GM15510 (cell line): Measurements from ENCODE around the gene SPTLC1.

ENCODE experiments used
- POLR2A ChIP-seq: IDR thresholded peaks from 3 replicates; pipeline ENCODE4 v1.6.1; 2011; ENCODE audit warnings: borderline replicate concordance; ENCODE audit not compliant: insufficient read length; ENCODE audit errors: extremely low read depth

The SPTLC1 gene

DNA sequence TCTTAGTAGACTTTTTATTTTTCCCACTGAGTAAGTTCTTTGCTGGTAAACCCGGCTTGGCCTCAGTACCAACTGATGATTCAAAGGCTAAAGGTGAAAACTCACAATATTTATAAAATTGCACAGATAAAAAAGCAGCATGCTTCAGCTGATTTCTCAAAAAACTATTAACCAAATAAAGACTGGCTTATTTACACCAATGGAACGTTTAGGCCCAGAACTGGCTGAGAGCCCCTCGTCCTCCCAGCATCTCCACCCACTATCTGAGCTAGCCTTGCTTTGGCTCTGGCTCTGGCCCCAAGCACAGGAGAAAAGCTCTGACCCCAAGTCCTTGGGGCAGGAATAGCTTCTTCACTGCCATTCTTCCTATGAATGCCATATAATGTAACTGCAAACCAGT, 68.5 kb downstream of the SPTLC1 start:
- no peak for TF ChIP-seq POLR2A

- TF ChIP-seq POLR2A: no peak
These were observed 70.3 kb downstream of the SPTLC1 start for GRCh38 chr9:92044936-92045335.

DNA sequence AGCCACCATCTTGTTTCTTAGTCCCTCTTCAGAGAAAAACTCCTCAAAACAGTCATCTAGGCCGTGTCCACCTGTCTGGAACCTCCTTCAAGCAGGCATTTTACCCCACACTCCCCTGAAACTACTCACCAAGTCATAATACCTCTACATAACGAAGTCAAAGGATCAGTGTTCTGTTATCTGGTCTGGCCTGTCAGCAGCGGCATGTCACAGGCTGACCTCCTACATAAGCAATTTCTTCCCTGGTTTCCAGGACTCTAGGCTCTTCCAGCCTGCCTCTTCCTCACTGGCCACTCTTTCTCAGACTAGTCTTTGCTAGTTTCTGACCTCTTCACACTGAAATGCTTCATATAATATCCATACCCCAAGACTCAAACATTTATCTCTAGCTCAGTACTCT, 72.2 kb downstream of the SPTLC1 start:
- no peak for TF ChIP-seq POLR2A

- TF ChIP-seq POLR2A: no peak
These were observed 73.0 kb downstream of the SPTLC1 start for GRCh38 chr9:92042260-92042659.

DNA sequence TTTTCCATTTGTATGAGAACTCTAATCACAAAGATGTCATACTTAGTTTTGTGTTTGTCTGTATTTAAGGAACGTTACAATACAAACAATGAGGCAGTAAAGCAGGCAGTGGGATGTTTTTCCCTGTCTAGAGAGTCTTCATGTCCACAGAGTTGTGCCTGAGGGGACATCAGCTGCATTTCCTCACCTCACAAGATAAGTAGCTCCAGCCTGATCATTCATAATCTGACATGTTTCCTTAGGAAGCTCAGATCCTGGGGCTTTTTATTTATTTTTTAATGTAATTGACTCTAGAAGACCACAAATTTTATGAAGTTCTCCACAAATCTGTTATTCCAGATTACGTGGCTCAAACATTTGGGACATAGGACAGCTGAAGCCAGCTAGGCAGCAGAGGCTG, 78.5 kb downstream of the SPTLC1 start:
- no peak for TF ChIP-seq POLR2A

DNA sequence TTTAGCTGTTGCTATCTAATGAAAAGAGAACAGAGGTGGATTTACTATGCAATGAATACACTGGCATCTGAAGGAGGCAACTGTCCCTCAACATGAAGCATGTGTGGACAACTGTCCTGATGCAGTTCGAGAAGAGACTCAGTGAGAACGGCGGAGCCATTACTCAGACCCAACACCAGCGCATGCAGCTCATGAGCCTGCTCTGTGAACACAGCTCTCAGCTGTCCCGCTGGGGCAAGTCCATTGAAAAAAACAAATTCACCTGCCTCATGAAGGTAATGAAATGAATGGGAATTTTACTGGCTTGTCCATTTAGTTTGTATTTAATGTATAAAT, 78.8 kb downstream of the SPTLC1 start:
- TF ChIP-seq POLR2A: no peak

DNA sequence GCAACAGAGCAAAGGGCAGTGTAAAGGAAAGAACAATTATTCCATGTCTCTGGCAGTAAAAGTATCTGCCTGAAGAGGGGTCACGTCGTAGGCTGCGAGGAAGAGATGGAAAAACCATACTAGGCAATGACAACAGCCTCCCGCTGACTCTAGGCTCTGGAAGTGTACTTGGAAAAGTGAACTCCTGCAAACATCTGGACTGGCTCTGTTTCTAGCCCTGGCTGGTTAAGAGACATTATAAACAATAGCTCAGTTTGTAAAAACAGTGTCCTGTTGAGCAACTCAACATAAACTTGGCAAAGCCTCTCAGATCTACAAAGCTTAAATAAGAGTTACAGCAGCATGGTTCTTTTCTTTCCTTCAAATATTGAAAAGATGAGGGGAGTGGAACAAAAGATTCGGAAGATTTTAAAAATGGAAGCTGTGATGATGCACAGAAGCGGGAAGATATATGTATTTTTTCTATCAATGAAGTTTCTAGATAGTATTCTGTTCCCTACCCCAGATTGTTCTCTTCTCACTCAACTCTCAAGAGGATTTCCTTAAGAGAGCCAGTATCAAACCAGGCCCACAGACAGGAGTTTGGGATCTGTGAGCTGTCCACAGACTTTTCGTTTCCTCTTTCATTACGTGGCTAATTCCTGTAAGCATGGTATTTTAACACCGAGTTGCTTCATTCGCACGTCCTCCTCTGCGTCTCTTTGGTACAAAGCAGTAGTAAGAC, 79.4 kb downstream of the SPTLC1 start:
- no peak for TF ChIP-seq POLR2A

- TF ChIP-seq POLR2A: no peak
These were observed 80.1 kb downstream of the SPTLC1 start for GRCh38 chr9:92035146-92035545.

GRCh38 chr9:92033991-92034390, 81.2 kb downstream of the SPTLC1 start:
- TF ChIP-seq POLR2A: no peak

- TF ChIP-seq POLR2A: no peak
These were observed 81.9 kb downstream of the SPTLC1 start for GRCh38 chr9:92033307-92033706.

GRCh38 chr9:92032891-92033290, 82.3 kb downstream of the SPTLC1 start:
- TF ChIP-seq POLR2A: no peak

DNA sequence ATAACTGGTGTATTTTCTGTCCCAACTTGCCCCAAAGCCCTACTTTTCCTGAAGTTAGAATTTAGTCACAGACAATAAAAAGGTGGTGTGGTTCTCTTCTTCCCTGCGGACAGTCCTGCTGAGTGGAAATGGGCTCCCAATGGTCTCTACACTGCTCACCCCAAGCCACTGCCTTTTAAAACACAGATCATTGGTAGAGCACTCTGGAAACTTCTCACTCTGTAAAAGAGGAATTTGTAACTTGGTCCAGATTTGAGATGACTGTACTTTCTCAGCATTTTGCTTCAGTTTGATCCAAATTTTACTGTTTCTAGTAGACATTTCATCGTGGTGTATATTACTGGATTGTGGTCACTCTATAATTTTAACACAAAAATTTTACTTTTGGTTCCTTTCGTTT, 84.8 kb downstream of the SPTLC1 start:
- no peak for TF ChIP-seq POLR2A

GRCh38 chr9:92029553-92029952, 85.7 kb downstream of the SPTLC1 start:
- TF ChIP-seq POLR2A: no peak

DNA sequence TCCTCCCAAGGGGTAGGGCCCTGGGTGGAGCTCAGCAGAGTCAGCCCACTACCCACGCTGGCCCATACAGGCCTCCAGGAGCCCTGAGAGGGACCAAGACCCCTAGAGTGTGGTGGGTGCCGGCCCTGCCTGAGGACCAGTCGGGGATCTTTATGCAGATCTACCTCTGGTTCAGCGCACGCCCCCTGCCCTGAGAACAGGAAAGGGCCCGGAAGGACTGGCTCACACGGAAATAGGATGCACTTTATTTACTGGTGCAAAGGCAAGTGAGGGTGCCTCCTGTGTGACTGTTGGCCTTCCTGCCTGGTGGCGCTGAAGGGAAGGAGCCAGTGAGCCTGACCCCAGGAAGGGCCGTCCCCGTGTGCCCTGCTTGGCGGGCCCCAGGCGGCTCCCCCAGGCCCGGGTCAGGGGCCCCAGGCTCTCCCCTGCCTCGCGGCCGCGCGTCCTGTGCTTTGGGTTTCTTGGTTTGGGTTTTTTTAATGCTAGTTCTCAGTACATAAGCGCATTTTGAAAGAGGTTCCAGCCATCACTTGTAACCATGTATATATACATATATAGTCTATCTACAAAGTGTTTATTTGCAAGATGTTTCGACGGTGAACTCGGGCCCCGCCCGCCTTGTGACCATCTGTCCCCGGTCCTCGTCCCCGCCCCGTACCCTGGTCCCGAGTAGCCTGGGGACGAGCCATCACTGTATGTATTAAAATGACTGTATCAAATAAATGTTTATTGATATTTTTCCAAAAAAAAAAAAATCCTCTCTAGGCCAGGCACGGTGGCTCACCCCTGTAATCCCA, 88.8 kb downstream of the SPTLC1 start:
- TF ChIP-seq POLR2A: no peak

DNA sequence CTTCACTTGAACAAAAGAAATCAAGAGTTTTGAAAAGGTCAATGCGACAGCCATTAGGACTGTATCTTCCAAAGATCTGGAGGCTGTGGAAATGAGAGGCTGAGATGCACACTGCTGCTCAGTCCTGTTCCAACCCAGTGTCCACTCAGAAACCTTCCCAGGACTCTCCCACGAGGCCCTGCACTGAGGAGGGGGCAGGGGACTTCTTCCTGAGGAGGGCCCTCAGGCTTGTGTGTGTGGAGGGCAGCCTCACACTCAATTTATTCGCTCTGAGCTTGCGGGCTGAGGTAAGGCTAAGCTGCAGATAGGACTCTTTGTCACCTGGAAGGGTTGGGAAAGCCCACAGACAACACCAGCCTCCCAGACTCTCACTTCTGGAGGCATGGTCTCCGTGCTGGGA, 95.6 kb downstream of the SPTLC1 start:
- TF ChIP-seq POLR2A: no peak

DNA sequence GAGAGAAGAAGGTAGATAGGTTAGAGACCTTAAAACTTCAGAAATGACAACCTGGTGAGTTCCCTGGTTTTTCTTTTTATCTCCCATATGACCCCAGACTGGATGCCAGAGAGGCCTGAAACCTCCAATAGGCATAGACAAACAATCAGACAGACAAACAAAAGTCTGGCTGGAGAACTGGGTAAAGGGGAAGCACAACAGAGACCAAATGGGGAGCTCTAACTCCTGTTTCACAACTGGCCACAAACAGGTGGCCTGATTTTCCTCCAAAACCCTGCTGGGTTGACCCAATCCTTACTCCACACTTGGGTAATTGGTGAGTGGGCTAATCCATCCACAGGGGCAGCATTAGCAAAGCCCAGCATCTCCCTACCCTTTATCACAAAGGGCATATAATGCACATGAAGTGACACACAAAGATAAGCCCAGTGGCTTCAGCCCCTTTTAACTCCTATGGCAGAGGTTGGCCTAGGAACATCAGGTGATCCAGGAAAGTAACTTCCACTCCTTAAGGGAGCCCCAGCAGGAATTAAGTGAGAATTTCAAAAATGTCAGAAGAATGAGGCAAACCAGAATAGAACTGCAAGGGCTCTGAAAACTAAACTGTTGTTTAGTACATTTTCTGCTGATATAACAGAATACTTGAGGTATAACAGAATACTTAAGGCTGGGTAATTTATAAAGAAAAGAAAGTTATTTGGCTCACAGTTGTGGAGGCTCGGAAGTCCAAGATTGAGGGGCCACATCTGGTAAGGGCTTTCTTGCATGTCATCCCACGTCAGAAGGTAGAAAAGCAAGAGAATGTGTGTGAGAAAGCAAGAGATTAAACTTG, 104.3 kb downstream of the SPTLC1 start:
- TF ChIP-seq POLR2A: no peak

DNA sequence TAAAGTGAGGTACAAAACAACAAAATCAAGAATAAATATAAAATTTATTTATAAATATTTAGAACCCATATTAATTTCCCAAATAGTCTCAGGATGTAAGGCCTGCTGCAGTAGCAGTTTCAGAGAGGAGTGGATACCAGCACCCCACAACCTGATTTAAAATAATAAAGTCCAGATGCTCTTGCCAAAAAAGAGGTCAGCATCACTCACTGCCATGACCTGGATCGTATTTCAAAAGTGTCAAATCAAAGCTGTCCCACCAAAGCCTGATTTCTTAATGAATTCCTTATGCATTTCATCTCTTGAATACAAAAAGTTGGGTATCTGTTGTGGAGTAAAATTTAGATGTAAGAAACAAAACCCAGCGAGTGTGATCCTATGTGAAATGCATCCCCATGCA, 107.2 kb downstream of the SPTLC1 start:
- TF ChIP-seq POLR2A: no peak

- no peak for TF ChIP-seq POLR2A
These were observed 111.2 kb downstream of the SPTLC1 start for GRCh38 chr9:92004045-92004392.
